ENCODE results near the gene GPR161.

The GPR161 gene

GRCh38 chr1:168050880-168051279 is 85.8 kb downstream of the GPR161 start:
- Histone ChIP-seq H3K79me1 (ENCODE audit: low read length) (no peaks in the 10 kb centered on the region), H3K27ac (ENCODE audit: low read depth, low read length) (no peak overlapping the region), H3K18ac (ENCODE audit: low read length) (no peak overlapping the region), H3K4me3 (ENCODE audit: low read length) (no peak overlapping the region), H3K79me2 (ENCODE audit: control insufficient read depth, insufficient read depth, low read length) (no peaks in the 10 kb centered on the region), H3K27me3 (ENCODE audit: insufficient read depth, low read length, poor library complexity) (no peaks in the 10 kb centered on the region), H2BK15ac (replicated peaks; ENCODE audit: low read depth) (no peak overlapping the region), H3K4me1 (ENCODE audit: control insufficient read depth, low read depth, low read length) (no peaks in the 10 kb centered on the region), H3K36me3 (ENCODE audit: control insufficient read depth, insufficient read depth, low read length) (no peaks in the 10 kb centered on the region), H3K23ac (ENCODE audit: low read length) (no peak overlapping the region), H3K9ac (ENCODE audit: low read length) (no peak overlapping the region), H2BK120ac (ENCODE audit: low read depth, low read length) (no peak overlapping the region), H4K8ac (ENCODE audit: low read depth, low read length) (no peak overlapping the region), H4K5ac (ENCODE audit: low read length) (no peak overlapping the region), H3K4ac (ENCODE audit: low read depth, low read length) (no peak overlapping the region), H3K4me2 (ENCODE audit: low read length) (no peak overlapping the region), H2AK5ac (ENCODE audit: low read length) (no peak overlapping the region), H2BK5ac (ENCODE audit: low read length) (no peak overlapping the region), H3K56ac (ENCODE audit: low read length) (no peak overlapping the region)
- WGBS (ENCODE audit: extremely low coverage, insufficient coverage, low lambda C conversion rate): no CpG with 5 or more reads among the region's 1 CpG
- no peak for DNase-seq

GRCh38 chr1:168050307-168050706 is 86.4 kb downstream of the GPR161 start:
- H2BK120ac ChIP-seq (ENCODE audit: low read depth, low read length): no peak overlapping the region
- H4K5ac ChIP-seq (ENCODE audit: low read length): no peak overlapping the region
- H3K56ac ChIP-seq (ENCODE audit: low read length): no peak overlapping the region
- no peak overlapping the region for H3K4me2 ChIP-seq (ENCODE audit: low read length)
- no peaks in the 10 kb centered on the region for H3K79me1 ChIP-seq (ENCODE audit: low read length)
- H3K36me3 ChIP-seq (ENCODE audit: control insufficient read depth, insufficient read depth, low read length): no peaks in the 10 kb centered on the region
- H2BK15ac ChIP-seq (replicated peaks; ENCODE audit: low read depth): no peak overlapping the region
- no peak overlapping the region for H3K27ac ChIP-seq (ENCODE audit: low read depth, low read length)
- H3K4me3 ChIP-seq (ENCODE audit: low read length): no peak overlapping the region
- no peak for DNase-seq
- WGBS (ENCODE audit: extremely low coverage, insufficient coverage, low lambda C conversion rate): no CpG with 5 or more reads among the region's 1 CpG
- no peak overlapping the region for H3K4ac ChIP-seq (ENCODE audit: low read depth, low read length)
- H3K79me2 ChIP-seq (ENCODE audit: control insufficient read depth, insufficient read depth, low read length): no peaks in the 10 kb centered on the region
- no peaks in the 10 kb centered on the region for H3K27me3 ChIP-seq (ENCODE audit: insufficient read depth, low read length, poor library complexity)
- H3K4me1 ChIP-seq (ENCODE audit: control insufficient read depth, low read depth, low read length): no peaks in the 10 kb centered on the region
- no peak overlapping the region for H2BK5ac ChIP-seq (ENCODE audit: low read length)
- no peak overlapping the region for H2AK5ac ChIP-seq (ENCODE audit: low read length)
- no peak overlapping the region for H3K9ac ChIP-seq (ENCODE audit: low read length)
- no peak overlapping the region for H4K8ac ChIP-seq (ENCODE audit: low read depth, low read length)
- no peak overlapping the region for H3K18ac ChIP-seq (ENCODE audit: low read length)
- no peak overlapping the region for H3K23ac ChIP-seq (ENCODE audit: low read length)

- Histone ChIP-seq H2AK5ac (ENCODE audit: low read length) (no peak overlapping the region), H3K4me2 (ENCODE audit: low read length) (no peak overlapping the region), H3K79me2 (ENCODE audit: control insufficient read depth, insufficient read depth, low read length) (no peaks in the 10 kb centered on the region), H3K9ac (ENCODE audit: low read length) (no peak overlapping the region), H3K27me3 (ENCODE audit: insufficient read depth, low read length, poor library complexity) (no peaks in the 10 kb centered on the region), H2BK15ac (replicated peaks; ENCODE audit: low read depth) (no peak overlapping the region), H3K23ac (ENCODE audit: low read length) (no peak overlapping the region), H2BK5ac (ENCODE audit: low read length) (no peak overlapping the region), H4K8ac (ENCODE audit: low read depth, low read length) (no peak overlapping the region), H3K4me3 (ENCODE audit: low read length) (no peak overlapping the region), H3K4me1 (ENCODE audit: control insufficient read depth, low read depth, low read length) (no peaks in the 10 kb centered on the region), H4K5ac (ENCODE audit: low read length) (no peak overlapping the region), H3K18ac (ENCODE audit: low read length) (no peak overlapping the region), H3K79me1 (ENCODE audit: low read length) (no peaks in the 10 kb centered on the region), H3K36me3 (ENCODE audit: control insufficient read depth, insufficient read depth, low read length) (peaks cover 2% of the 10 kb centered on the region), H3K56ac (ENCODE audit: low read length) (no peak overlapping the region), H2BK120ac (ENCODE audit: low read depth, low read length) (no peak overlapping the region), H3K27ac (ENCODE audit: low read depth, low read length) (no peak overlapping the region), H3K4ac (ENCODE audit: low read depth, low read length) (no peak overlapping the region)
- DNase-seq: no peak
- no CpG with 5 or more reads among the region's 1 CpG for WGBS (ENCODE audit: extremely low coverage, insufficient coverage, low lambda C conversion rate)
Measured at GRCh38 chr1:168045311-168045710, 91.4 kb downstream of the GPR161 start.

GRCh38 chr1:168042362-168042761 is 94.4 kb downstream of the GPR161 start:
- no peak overlapping the region for H3K9ac ChIP-seq (ENCODE audit: low read length)
- no peak overlapping the region for H2BK15ac ChIP-seq (replicated peaks; ENCODE audit: low read depth)
- no peaks in the 10 kb centered on the region for H3K4me1 ChIP-seq (ENCODE audit: control insufficient read depth, low read depth, low read length)
- H3K36me3 ChIP-seq (ENCODE audit: control insufficient read depth, insufficient read depth, low read length): peaks cover 2% of the 10 kb centered on the region
- H3K56ac ChIP-seq (ENCODE audit: low read length): no peak overlapping the region
- no peak overlapping the region for H3K4me2 ChIP-seq (ENCODE audit: low read length)
- H3K18ac ChIP-seq (ENCODE audit: low read length): no peak overlapping the region
- H2BK120ac ChIP-seq (ENCODE audit: low read depth, low read length): no peak overlapping the region
- no peaks in the 10 kb centered on the region for H3K79me2 ChIP-seq (ENCODE audit: control insufficient read depth, insufficient read depth, low read length)
- DNase-seq: no peak
- H3K4me3 ChIP-seq (ENCODE audit: low read length): no peak overlapping the region
- H3K79me1 ChIP-seq (ENCODE audit: low read length): no peaks in the 10 kb centered on the region
- no peak overlapping the region for H4K5ac ChIP-seq (ENCODE audit: low read length)
- no peak overlapping the region for H4K8ac ChIP-seq (ENCODE audit: low read depth, low read length)
- H2BK5ac ChIP-seq (ENCODE audit: low read length): no peak overlapping the region
- H3K23ac ChIP-seq (ENCODE audit: low read length): no peak overlapping the region
- no peaks in the 10 kb centered on the region for H3K27me3 ChIP-seq (ENCODE audit: insufficient read depth, low read length, poor library complexity)
- no peak overlapping the region for H2AK5ac ChIP-seq (ENCODE audit: low read length)
- no CpG with 5 or more reads among the region's 2 CpGs for WGBS (ENCODE audit: extremely low coverage, insufficient coverage, low lambda C conversion rate)
- H3K27ac ChIP-seq (ENCODE audit: low read depth, low read length): no peak overlapping the region
- H3K4ac ChIP-seq (ENCODE audit: low read depth, low read length): no peak overlapping the region

GRCh38 chr1:168035345-168035744 is 101.4 kb downstream of the GPR161 start:
- H3K9ac ChIP-seq (ENCODE audit: low read length): no peak overlapping the region
- no CpG with 5 or more reads among the region's 5 CpGs for WGBS (ENCODE audit: extremely low coverage, insufficient coverage, low lambda C conversion rate)
- H3K4me2 ChIP-seq (ENCODE audit: low read length): no peak overlapping the region
- no peak overlapping the region for H3K18ac ChIP-seq (ENCODE audit: low read length)
- no peak for DNase-seq
- no peak overlapping the region for H3K56ac ChIP-seq (ENCODE audit: low read length)
- no peak overlapping the region for H4K5ac ChIP-seq (ENCODE audit: low read length)
- H2BK15ac ChIP-seq (replicated peaks; ENCODE audit: low read depth): no peak overlapping the region
- no peak overlapping the region for H3K27ac ChIP-seq (ENCODE audit: low read depth, low read length)
- H3K4me1 ChIP-seq (ENCODE audit: control insufficient read depth, low read depth, low read length): no peaks in the 10 kb centered on the region
- H2AK5ac ChIP-seq (ENCODE audit: low read length): no peak overlapping the region
- no peak overlapping the region for H2BK120ac ChIP-seq (ENCODE audit: low read depth, low read length)
- no peak overlapping the region for H2BK5ac ChIP-seq (ENCODE audit: low read length)
- H3K4ac ChIP-seq (ENCODE audit: low read depth, low read length): no peak overlapping the region
- no peak overlapping the region for H4K8ac ChIP-seq (ENCODE audit: low read depth, low read length)
- no peak overlapping the region for H3K23ac ChIP-seq (ENCODE audit: low read length)
- no peaks in the 10 kb centered on the region for H3K36me3 ChIP-seq (ENCODE audit: control insufficient read depth, insufficient read depth, low read length)
- no peaks in the 10 kb centered on the region for H3K79me1 ChIP-seq (ENCODE audit: low read length)
- no peaks in the 10 kb centered on the region for H3K27me3 ChIP-seq (ENCODE audit: insufficient read depth, low read length, poor library complexity)
- H3K4me3 ChIP-seq (ENCODE audit: low read length): no peak overlapping the region
- no peaks in the 10 kb centered on the region for H3K79me2 ChIP-seq (ENCODE audit: control insufficient read depth, insufficient read depth, low read length)

- Histone ChIP-seq H3K79me2 (ENCODE audit: control insufficient read depth, insufficient read depth, low read length) (no peaks in the 10 kb centered on the region), H3K23ac (ENCODE audit: low read length) (no peak overlapping the region), H3K18ac (ENCODE audit: low read length) (no peak overlapping the region), H3K4me1 (ENCODE audit: control insufficient read depth, low read depth, low read length) (no peaks in the 10 kb centered on the region), H2BK5ac (ENCODE audit: low read length) (no peak overlapping the region), H3K79me1 (ENCODE audit: low read length) (no peaks in the 10 kb centered on the region), H3K4me3 (ENCODE audit: low read length) (no peak overlapping the region), H3K56ac (ENCODE audit: low read length) (no peak overlapping the region), H3K4me2 (ENCODE audit: low read length) (no peak overlapping the region), H3K4ac (ENCODE audit: low read depth, low read length) (no peak overlapping the region), H3K9ac (ENCODE audit: low read length) (no peak overlapping the region), H2BK15ac (replicated peaks; ENCODE audit: low read depth) (no peak overlapping the region), H3K36me3 (ENCODE audit: control insufficient read depth, insufficient read depth, low read length) (no peaks in the 10 kb centered on the region), H3K27ac (ENCODE audit: low read depth, low read length) (no peak overlapping the region), H4K8ac (ENCODE audit: low read depth, low read length) (no peak overlapping the region), H2BK120ac (ENCODE audit: low read depth, low read length) (no peak overlapping the region), H3K27me3 (ENCODE audit: insufficient read depth, low read length, poor library complexity) (no peaks in the 10 kb centered on the region), H4K5ac (ENCODE audit: low read length) (no peak overlapping the region), H2AK5ac (ENCODE audit: low read length) (no peak overlapping the region)
- no peak for DNase-seq
- no CpG with 5 or more reads among the region's 1 CpG for WGBS (ENCODE audit: extremely low coverage, insufficient coverage, low lambda C conversion rate)
Measured at GRCh38 chr1:168032029-168032428, 104.7 kb downstream of the GPR161 start.

Data from mesendoderm (in vitro differentiated cells).